Retina (tissue), 1 donor: ENCODE measurements around the gene RAB7A.

Experiments
- DNase-seq: peaks from one replicate; pipeline ENCODE4 v3.0.0-alpha.2; 2016

Gene RAB7A

DNA sequence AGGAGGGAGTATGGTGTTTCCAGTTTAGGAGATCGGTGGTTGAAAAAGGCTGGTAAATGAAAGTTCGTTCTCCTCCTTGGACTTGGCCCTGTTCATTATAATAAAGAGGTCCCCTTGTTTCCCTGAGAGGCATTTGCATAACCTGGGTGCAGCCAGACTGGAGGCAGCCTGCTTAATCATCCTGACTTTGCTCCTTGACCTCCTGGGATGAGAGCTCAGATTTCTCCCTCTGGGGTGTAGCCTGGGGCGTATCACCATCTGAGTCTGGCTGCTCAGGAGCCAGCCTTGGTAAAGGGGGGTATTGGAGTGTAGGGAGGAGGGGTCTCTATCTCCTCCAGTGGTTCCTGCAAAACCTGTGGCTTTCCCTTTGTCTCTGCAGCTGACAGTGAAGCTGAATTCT is 132.2 kb downstream of the RAB7A start:
- no peak for DNase-seq

DNA sequence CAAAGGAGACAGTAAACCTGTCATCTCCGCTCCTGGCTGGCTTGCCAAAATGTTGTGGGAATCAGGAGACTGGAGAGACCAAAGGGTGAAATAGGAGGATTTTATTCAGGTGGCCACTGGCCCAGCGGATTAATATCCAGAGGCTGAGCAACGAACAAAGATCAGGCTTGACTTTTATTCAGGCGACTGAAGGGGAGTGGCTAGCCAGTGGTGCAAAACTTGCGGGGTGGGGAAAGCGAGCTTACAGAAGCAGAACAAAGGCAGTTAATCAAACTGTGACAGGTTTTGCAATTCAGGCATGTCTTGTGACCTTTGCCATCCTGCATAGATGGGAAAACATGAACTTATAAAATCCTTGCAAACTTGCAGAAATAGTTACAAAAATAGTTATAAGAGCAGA is 133.6 kb downstream of the RAB7A start:
- DNase-seq = no peak

DNA sequence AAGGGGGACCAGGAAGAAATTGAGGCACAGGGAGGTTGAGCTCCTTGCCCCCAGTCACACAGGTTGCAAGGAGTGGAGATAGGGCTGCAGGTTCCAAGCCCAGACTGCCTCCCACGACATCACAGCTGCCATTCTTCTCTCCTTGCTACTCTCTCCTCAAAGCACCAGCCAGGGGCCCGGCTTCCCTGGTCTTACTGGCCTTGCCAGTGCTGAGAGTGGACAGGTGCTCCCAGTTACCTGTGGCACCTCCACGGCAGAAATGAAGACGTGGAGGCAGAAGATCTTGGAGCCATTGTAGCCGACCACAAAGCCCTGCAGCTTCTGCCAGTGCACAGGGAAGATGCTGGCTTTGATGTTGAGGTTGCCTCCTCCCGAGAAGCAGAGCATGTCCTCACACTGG is 135.5 kb downstream of the RAB7A start:
- no peak for DNase-seq

DNA sequence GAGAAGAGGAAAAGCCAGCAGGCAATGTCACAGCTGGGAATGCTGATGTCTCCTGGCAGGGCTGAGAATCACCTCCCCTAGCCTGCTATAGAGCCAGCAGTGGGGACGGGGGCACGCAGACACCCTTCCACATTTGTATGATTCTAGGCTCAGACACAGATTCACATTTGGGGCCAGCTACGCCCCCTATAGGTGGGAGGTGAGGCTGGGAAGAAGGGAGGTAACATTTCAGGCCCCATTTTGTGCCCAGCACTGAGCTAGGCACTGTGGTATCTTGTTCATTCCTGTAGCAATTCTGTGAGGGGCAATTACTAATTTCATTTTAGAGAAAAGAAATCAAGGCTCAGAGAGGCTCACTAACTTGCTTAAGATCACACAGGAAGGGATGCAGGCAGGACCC is 137.6 kb downstream of the RAB7A start:
- no peak for DNase-seq
